Sigmoid colon (tissue), 4 donors: ENCODE data around the gene TMEM132D.

Source experiments
- EP300 ChIP-seq, 4 donors: sonication (generic); formaldehyde crosslinking; IDR thresholded peaks; one replicate each; pipeline ENCODE4 v1.6.1; 2017; ENCODE audit warnings: antibody characterized with exemption in 4 of 4
- POLR2A ChIP-seq, 2 donors: fragments of 450-650 bp; IDR thresholded peaks; one replicate each; pipeline ENCODE4 v1.6.1; 2016; ENCODE audit warnings: antibody characterized with exemption in 2 of 2, mild to moderate bottlenecking in 2 of 2, moderate library complexity in 2 of 2
- POLR2AphosphoS5 ChIP-seq, 4 donors: sonication (generic); formaldehyde crosslinking; IDR thresholded peaks; one replicate each; pipeline ENCODE4 v1.6.1; 2017; ENCODE audit warnings: antibody characterized with exemption in 4 of 4
- TF ChIP-seq, protein P1 (sequence below), 4 experiments: fragments of 450-650 bp in 3 of 4; fragments of 200-600 bp in 1 of 4; IDR thresholded peaks; one replicate each; pipeline ENCODE4 v1.5.1; 2016 to 2019; ENCODE audit warnings: antibody characterized with exemption in 4 of 4, mild to moderate bottlenecking in 3 of 4, moderate library complexity in 2 of 4

DNA sequence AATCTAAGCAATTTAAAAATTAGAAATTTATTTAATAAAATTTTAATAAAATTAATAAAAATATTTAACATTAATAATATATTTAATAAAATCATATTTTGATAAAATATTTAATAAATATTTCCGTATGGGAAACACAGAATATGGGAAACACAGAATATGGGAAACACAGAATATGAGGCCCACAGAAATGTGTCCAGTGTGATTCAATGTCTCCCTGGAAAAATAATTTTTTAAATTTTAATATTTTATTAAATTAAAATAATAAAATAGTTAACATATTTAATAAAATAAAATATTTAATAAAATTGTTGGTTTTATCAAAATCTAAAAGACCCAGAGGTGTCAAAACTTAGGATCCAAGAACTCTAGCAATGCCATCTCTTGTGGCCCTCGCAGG, 186.4 kb downstream of the TMEM132D start:
- TF ChIP-seq, protein P1, sequence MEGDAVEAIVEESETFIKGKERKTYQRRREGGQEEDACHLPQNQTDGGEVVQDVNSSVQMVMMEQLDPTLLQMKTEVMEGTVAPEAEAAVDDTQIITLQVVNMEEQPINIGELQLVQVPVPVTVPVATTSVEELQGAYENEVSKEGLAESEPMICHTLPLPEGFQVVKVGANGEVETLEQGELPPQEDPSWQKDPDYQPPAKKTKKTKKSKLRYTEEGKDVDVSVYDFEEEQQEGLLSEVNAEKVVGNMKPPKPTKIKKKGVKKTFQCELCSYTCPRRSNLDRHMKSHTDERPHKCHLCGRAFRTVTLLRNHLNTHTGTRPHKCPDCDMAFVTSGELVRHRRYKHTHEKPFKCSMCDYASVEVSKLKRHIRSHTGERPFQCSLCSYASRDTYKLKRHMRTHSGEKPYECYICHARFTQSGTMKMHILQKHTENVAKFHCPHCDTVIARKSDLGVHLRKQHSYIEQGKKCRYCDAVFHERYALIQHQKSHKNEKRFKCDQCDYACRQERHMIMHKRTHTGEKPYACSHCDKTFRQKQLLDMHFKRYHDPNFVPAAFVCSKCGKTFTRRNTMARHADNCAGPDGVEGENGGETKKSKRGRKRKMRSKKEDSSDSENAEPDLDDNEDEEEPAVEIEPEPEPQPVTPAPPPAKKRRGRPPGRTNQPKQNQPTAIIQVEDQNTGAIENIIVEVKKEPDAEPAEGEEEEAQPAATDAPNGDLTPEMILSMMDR (IDR thresholded peaks at IDR 0.05), result no peak
- no peak for TF ChIP-seq POLR2A (IDR thresholded peaks at IDR 0.05)
- no peak for TF ChIP-seq EP300 (IDR thresholded peaks at IDR 0.05)
- TF ChIP-seq POLR2AphosphoS5 (IDR thresholded peaks at IDR 0.05), result no peak
